Muscle of leg (tissue), 11 donors: ENCODE data around the gene SALL1. TPM values are rescaled to one million over a fixed set of nuclear protein-coding genes. Genes with fewer than 3 reads are reported as not detected.

Source experiments
- DNase-seq: peaks from one replicate; pipeline ENCODE4 v3.0.0; 2013
- H3K27ac ChIP-seq: one replicate; pipeline ENCODE4 v1.5.1; 2013; ENCODE audit warnings: mild to moderate bottlenecking, low read length, control low read depth
- H3K27me3 ChIP-seq: one replicate; pipeline ENCODE4 v1.6.1; 2013; ENCODE audit warnings: low read length; ENCODE audit not compliant: control insufficient read depth, insufficient read depth
- H3K36me3 ChIP-seq: one replicate; pipeline ENCODE4 v1.6.1; 2013; ENCODE audit warnings: low read length; ENCODE audit not compliant: control insufficient read depth, insufficient read depth
- H3K4me1 ChIP-seq: one replicate; pipeline ENCODE4 v1.6.1; 2013; ENCODE audit warnings: low read length; ENCODE audit not compliant: control insufficient read depth, insufficient read depth
- H3K4me3 ChIP-seq: one replicate; pipeline ENCODE4 v1.5.1; 2013; ENCODE audit warnings: low read length, control low read depth
- H3K9me3 ChIP-seq: replicated peaks from 2 replicates; pipeline ENCODE4 v1.6.1; 2013; ENCODE audit warnings: low read depth, low read length; ENCODE audit not compliant: control insufficient read depth
- WGBS: methylation state at CpG from one replicate; pipeline ENCODE4 v1.1.5; 2013; ENCODE audit warnings: missing lambda C conversion rate; ENCODE audit not compliant: insufficient coverage; 5-methylcytosine and 5-hydroxymethylcytosine counted together
- polyA plus RNA-seq, 8 donors: library from polyadenylated mRNA; unstranded; fragments of 120-200 nt; gene quantifications; one replicate each; pipeline versions ENCODE4 v1.2.1 to v1.2.3, GENCODE V29; 2013; ENCODE audit warnings: inconsistent platforms in 1 of 8, low replicate concordance in 1 of 8; ENCODE audit not compliant: insufficient read length in 8 of 8, insufficient read depth in 1 of 8
- total RNA-seq: library from RNA; stranded (reverse); fragments of 120-200 nt; gene quantifications from one replicate; pipeline ENCODE4 v1.2.4, GENCODE V29; 2013

SALL1 gene
- total and polyA plus RNA-seq, 9 donors, result under 0.01 to 0.26 (median 0.14) TPM

GRCh38 chr16:51114382-51114781, 36.7 kb downstream of the SALL1 start:
- H3K36me3 ChIP-seq, result no peaks in the 10 kb centered on the region
- peaks cover 2% of the 10 kb centered on the region for H3K4me1 ChIP-seq
- DNase-seq, result no peak
- H3K4me3 ChIP-seq, result no peak overlapping the region
- WGBS, result no CpG with 5 or more reads among the region's 9 CpGs
- H3K9me3 ChIP-seq, result no peaks in the 10 kb centered on the region
- H3K27me3 ChIP-seq, result peaks cover 39% of the 10 kb centered on the region
- H3K27ac ChIP-seq, result no peak overlapping the region

GRCh38 chr16:51113236-51114125, 37.6 kb downstream of the SALL1 start:
- DNase-seq, result peak; percentile 52
- WGBS, result 4% methylated on average over 28 of the region's 50 CpGs

GRCh38 chr16:51112323-51112722, 38.7 kb downstream of the SALL1 start:
- H3K27me3 ChIP-seq, result peaks cover 38% of the 10 kb centered on the region
- WGBS, result no CpG with 5 or more reads among the region's 3 CpGs
- no peak overlapping the region for H3K4me3 ChIP-seq
- no peaks in the 10 kb centered on the region for H3K36me3 ChIP-seq
- no peak for DNase-seq
- H3K9me3 ChIP-seq, result no peaks in the 10 kb centered on the region
- peaks cover 2% of the 10 kb centered on the region for H3K4me1 ChIP-seq
- no peak overlapping the region for H3K27ac ChIP-seq

More at GRCh38 chr16:51113236-51114125, 37.6 kb downstream of the SALL1 start:
- H3K4me1 ChIP-seq, result peaks cover 2% of the 10 kb centered on the region
- peaks cover 38% of the 10 kb centered on the region for H3K27me3 ChIP-seq
- H3K36me3 ChIP-seq, result no peaks in the 10 kb centered on the region
- no peaks in the 10 kb centered on the region for H3K9me3 ChIP-seq
- H3K4me3 ChIP-seq, result no peak overlapping the region
- H3K27ac ChIP-seq, result no peak overlapping the region

- Histone ChIP-seq H3K4me3 (no peak overlapping the region), H3K36me3 (no peaks in the 10 kb centered on the region), H3K4me1 (peaks cover 2% of the 10 kb centered on the region), H3K27me3 (peaks cover 38% of the 10 kb centered on the region), H3K9me3 (no peaks in the 10 kb centered on the region), H3K27ac (no peak overlapping the region)
- no peak for DNase-seq
- no CpG with 5 or more reads among the region's 6 CpGs for WGBS
Measured at GRCh38 chr16:51111759-51112158, 39.3 kb downstream of the SALL1 start.

DNA sequence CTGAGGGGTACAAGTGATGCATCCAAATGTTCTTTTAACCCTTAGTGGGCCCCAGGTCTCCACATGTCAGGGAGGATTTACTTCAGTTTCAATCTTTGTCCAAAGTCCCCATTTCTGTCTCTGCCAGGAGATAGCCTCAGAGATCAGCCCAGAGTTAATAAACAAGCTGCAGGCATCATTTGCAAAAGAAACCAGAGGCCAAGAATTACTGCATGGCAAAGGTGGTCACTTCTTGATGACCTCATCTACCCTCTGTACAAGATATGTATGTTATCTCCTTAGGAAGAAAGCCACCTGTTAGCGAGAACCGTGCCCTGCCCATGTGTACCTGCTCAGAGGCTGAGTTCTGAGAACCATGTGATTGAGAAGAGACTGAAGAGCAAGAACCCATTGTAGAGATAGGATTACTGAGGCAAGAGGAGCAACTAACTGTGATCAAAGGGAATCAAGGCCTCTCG, 40.3 kb downstream of the SALL1 start:
- Histone ChIP-seq H3K27me3 (peaks cover 36% of the 10 kb centered on the region), H3K9me3 (no peaks in the 10 kb centered on the region), H3K4me3 (no peak overlapping the region), H3K27ac (no peak overlapping the region), H3K4me1 (peaks cover 2% of the 10 kb centered on the region), H3K36me3 (no peaks in the 10 kb centered on the region)
- DNase-seq, result no peak
- 78% methylated on average over 3 of the region's 3 CpGs for WGBS

- DNase-seq, result no peak
- H3K27me3 ChIP-seq, result peaks cover 25% of the 10 kb centered on the region
- no peaks in the 10 kb centered on the region for H3K9me3 ChIP-seq
- H3K4me1 ChIP-seq, result peaks cover 2% of the 10 kb centered on the region
- no peak overlapping the region for H3K27ac ChIP-seq
- H3K36me3 ChIP-seq, result no peaks in the 10 kb centered on the region
- no peak overlapping the region for H3K4me3 ChIP-seq
- no CpG with 5 or more reads among the region's 2 CpGs for WGBS
Measured at GRCh38 chr16:51109173-51109572, 41.9 kb downstream of the SALL1 start.

DNA sequence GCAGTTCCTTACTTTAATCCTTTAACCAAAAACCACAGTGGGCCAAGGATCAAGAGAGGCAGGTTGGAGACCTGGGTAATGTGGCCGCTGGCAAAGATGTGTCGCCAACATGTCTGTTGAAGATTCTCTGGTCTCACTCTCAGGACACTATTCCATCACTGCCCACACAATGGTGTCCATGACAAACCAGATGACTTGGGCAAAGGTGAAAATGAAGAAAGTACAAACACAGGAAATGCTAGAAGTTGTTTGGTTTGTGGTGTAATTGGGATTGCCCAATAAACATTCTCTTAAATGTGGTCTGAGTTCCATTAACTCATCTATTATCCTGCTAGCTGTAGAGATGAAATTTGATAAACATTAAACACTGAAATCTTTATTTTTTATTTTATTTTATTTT, 43.3 kb downstream of the SALL1 start:
- Histone ChIP-seq H3K27me3 (peaks cover 13% of the 10 kb centered on the region), H3K4me1 (no peaks in the 10 kb centered on the region), H3K9me3 (no peaks in the 10 kb centered on the region), H3K36me3 (no peaks in the 10 kb centered on the region), H3K27ac (no peak overlapping the region), H3K4me3 (no peak overlapping the region)
- DNase-seq, result no peak
- WGBS, result no CpG with 5 or more reads among the region's 2 CpGs

GRCh38 chr16:51106535-51106934, 44.5 kb downstream of the SALL1 start:
- DNase-seq, result no peak
- no peaks in the 10 kb centered on the region for H3K36me3 ChIP-seq
- H3K4me1 ChIP-seq, result no peaks in the 10 kb centered on the region
- peaks cover 7% of the 10 kb centered on the region for H3K27me3 ChIP-seq
- H3K9me3 ChIP-seq, result no peaks in the 10 kb centered on the region
- H3K27ac ChIP-seq, result no peak overlapping the region
- H3K4me3 ChIP-seq, result no peak overlapping the region
- no CpG with 5 or more reads among the region's 2 CpGs for WGBS

DNA sequence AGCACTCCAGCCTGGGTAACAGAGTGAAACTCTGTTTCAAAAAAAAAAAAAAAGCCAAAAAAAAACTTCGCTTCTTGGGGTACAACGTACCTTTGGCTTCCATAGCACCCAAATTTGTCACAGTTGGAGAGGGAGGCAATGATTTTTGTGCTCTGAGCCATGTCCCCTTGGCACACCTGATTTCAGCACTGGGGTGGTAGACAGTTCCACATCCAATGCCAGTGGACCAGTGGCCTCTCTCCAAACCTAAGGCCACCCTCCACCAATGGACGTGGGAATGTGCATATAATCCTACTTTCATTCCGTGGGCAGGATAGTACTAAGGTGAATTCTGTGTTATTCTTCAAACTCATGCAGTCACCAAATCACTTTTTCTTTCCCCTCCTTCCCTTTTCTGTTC, 47.5 kb downstream of the SALL1 start:
- no peak for DNase-seq
- WGBS, result no CpG with 5 or more reads among the region's 4 CpGs
- H3K36me3 ChIP-seq, result no peaks in the 10 kb centered on the region
- no peak overlapping the region for H3K4me3 ChIP-seq
- H3K9me3 ChIP-seq, result no peaks in the 10 kb centered on the region
- H3K27ac ChIP-seq, result no peak overlapping the region
- H3K4me1 ChIP-seq, result no peaks in the 10 kb centered on the region
- H3K27me3 ChIP-seq, result no peaks in the 10 kb centered on the region

DNA sequence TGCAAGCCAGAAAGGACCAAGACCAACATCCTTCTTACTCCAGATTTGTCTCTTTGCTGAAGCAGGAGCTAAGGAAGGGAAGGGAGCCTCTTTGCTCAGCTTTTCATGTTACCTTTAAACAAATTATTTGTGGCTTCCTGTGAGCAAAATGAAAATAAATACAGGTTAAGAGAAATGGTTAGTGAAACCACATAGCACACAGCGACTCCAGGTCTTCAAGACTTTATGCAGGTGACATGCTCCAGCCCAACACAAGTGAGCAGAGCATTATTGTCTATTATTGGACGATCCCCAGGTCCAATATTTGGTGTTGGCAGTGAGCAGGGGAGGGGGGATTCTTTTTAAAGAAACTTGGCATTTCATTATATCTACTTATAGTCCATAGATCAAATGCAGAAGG, 53.3 kb downstream of the SALL1 start:
- peaks cover 4% of the 10 kb centered on the region for H3K27me3 ChIP-seq
- no peak overlapping the region for H3K4me3 ChIP-seq
- no peaks in the 10 kb centered on the region for H3K9me3 ChIP-seq
- no peaks in the 10 kb centered on the region for H3K4me1 ChIP-seq
- H3K36me3 ChIP-seq, result no peaks in the 10 kb centered on the region
- 100% methylated on average over 1 of the region's 2 CpGs for WGBS
- no peak overlapping the region for H3K27ac ChIP-seq
- no peak for DNase-seq
